Left ventricle myocardium inferior (tissue), 1 donor: ENCODE data around the gene PLCG2. TPM values are rescaled to one million over a fixed set of nuclear protein-coding genes. Genes with fewer than 3 reads are reported as not detected.

Source experiments
- DNase-seq: peaks from one replicate; pipeline ENCODE4 v3.0.0-alpha.2; 2020
- H3K27ac ChIP-seq: fragments of 200-600 bp; replicated peaks from 2 replicates; pipeline ENCODE4 v1.8.0; 2021
- H3K27me3 ChIP-seq: fragments of 200-600 bp; 2 replicates; pipeline ENCODE4 v1.8.0; 2021; ENCODE audit warnings: low read depth
- H3K36me3 ChIP-seq: fragments of 200-600 bp; 2 replicates; pipeline ENCODE4 v1.8.0; 2021
- H3K4me1 ChIP-seq: fragments of 200-600 bp; 2 replicates; pipeline ENCODE4 v1.8.0; 2021
- H3K4me3 ChIP-seq: fragments of 200-600 bp; 2 replicates; pipeline ENCODE4 v1.8.0; 2021; ENCODE audit warnings: mild to moderate bottlenecking, moderate library complexity
- H3K9me3 ChIP-seq: fragments of 200-600 bp; replicated peaks from 2 replicates; pipeline ENCODE4 v1.8.0; 2021
- CTCF ChIP-seq: fragments of 200-600 bp; IDR thresholded peaks from 2 replicates; pipeline ENCODE4 v1.8.0; 2021; ENCODE audit warnings: antibody characterized with exemption, mild to moderate bottlenecking, borderline replicate concordance
- intact Hi-C: fragments of 100-400 bp; cut with micrococcal nuclease; formaldehyde crosslinking; loops from one replicate; pipeline ENCODE4 v1.11.0; 2022
- total RNA-seq: library from RNA; stranded (reverse); fragmentation: NEBNext Ultra II Directional; extraction: Animal tissue kit (Norgen Biotek cat#: 25700); gene quantifications from one replicate; pipeline ENCODE4 v1.2.1, GENCODE V29; 2021
- donor health status: DM: no; HTN: yes; CAD: no; lungs with severe emphysema.

Gene PLCG2
- total RNA-seq, 1 donor from 2014 or later, result 5.6 TPM

GRCh38 chr16:81918927-81919326 is 139.8 kb downstream of the PLCG2 start:
- Histone ChIP-seq H3K4me3 (no peak overlapping the region), H3K9me3 (no peaks in the 10 kb centered on the region), H3K27ac (no peak overlapping the region), H3K4me1 (no peaks in the 10 kb centered on the region), H3K27me3 (no peaks in the 10 kb centered on the region), H3K36me3 (no peaks in the 10 kb centered on the region)
- DNase-seq, result no peak
- intact Hi-C loops, result no loop called here
- TF ChIP-seq CTCF, result no peak

GRCh38 chr16:81920498-81920897 is 141.4 kb downstream of the PLCG2 start:
- Histone ChIP-seq H3K9me3 (no peaks in the 10 kb centered on the region), H3K4me3 (no peak overlapping the region), H3K4me1 (no peaks in the 10 kb centered on the region), H3K27me3 (no peaks in the 10 kb centered on the region), H3K36me3 (no peaks in the 10 kb centered on the region), H3K27ac (no peak overlapping the region)
- no peak for TF ChIP-seq CTCF
- intact Hi-C loops, result no loop called here
- DNase-seq, result no peak

DNA sequence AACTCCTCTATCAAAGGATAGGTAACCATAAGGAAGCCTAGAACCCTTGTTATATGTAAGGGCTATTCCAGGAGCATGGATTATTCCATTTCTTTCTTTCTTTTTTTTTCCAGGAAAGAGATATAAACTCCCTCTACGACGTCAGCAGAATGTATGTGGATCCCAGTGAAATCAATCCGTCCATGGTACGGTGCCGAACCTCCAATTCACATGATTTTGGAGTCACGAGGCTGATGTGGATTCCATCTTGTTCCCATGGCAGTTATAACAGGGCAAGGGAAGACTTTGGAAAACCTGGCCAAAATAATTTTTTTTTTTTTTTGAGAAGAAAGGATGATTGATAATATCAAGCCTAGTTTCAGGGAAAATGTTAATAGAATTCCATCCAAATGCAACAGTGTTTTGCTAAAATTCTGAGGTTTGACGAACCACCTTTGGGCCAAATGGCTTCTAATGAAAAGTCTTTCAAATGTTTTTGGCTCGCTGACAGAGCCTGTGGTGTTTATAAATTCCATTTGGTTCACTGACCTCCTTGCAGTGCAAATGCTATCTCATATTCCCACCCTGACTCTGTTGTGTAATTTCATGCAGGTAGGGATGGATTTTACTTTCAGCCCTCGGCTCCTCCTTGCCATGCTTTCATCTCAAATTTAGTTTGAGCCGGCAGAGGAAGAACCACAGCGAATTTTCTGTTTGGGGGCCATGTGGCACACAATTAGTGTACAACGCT is 142.2 kb downstream of the PLCG2 start:
- H3K27me3 ChIP-seq, result no peaks in the 10 kb centered on the region
- no peaks in the 10 kb centered on the region for H3K36me3 ChIP-seq
- intact Hi-C loops, result no loop called here
- H3K9me3 ChIP-seq, result no peaks in the 10 kb centered on the region
- H3K4me1 ChIP-seq, result no peaks in the 10 kb centered on the region
- no peak overlapping the region for H3K4me3 ChIP-seq
- no peak overlapping the region for H3K27ac ChIP-seq
- TF ChIP-seq CTCF, result no peak
- no peak for DNase-seq

DNA sequence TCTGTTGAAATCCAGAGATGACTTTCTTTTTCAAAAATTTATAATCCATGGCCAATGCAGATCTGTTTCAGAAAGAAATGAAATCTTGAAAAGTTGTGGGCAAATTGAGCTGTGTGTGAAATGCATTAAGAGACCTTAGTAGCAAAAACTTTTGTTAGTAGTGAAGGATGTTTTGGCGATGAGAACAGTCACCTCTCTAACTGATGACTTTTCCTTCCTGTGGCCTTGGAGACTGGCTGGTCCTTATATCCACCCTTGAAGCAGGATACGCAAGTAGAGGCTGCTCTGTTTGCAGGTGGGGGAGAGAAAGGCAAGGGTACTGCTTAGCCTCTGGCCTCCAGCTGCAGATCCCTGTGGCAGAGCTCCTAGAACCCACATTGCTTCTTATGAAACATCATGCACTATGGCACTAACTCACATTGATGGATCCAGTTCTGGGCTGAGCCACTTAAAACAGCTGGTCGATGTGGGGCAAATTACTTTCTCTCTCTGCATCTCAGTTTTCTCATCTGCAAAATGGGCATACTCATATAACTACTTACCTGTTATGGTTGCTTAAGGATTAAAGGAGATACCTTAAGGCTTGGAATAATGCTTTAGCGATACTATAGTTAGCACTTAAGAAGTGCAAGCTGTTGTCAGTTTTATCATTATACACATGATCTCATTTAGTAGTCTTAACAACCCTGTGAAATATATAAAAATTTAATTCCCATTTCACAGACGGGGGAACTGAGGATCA is 142.9 kb downstream of the PLCG2 start:
- no peaks in the 10 kb centered on the region for H3K4me1 ChIP-seq
- DNase-seq, result no peak
- no peak overlapping the region for H3K4me3 ChIP-seq
- intact Hi-C loops, result no loop called here
- no peaks in the 10 kb centered on the region for H3K36me3 ChIP-seq
- H3K9me3 ChIP-seq, result no peaks in the 10 kb centered on the region
- no peaks in the 10 kb centered on the region for H3K27me3 ChIP-seq
- no peak for TF ChIP-seq CTCF
- H3K27ac ChIP-seq, result no peak overlapping the region

DNA sequence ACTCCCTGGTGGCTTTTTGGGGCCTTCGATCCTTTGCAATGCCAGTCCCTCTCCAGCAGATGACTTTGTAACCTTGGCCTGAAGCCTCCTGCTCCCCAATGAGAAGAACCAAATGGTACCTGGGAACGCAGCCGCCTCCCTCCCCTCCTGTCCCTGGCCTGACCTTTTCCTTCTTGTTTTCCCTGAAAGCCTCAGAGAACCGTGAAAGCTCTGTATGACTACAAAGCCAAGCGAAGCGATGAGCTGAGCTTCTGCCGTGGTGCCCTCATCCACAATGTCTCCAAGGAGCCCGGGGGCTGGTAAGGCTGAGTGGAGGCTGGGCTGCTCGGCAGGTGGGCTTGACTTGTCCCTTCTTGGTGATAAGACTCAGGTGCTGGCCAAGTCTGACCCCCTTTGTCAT is 144.2 kb downstream of the PLCG2 start:
- H3K36me3 ChIP-seq, result no peaks in the 10 kb centered on the region
- no peaks in the 10 kb centered on the region for H3K27me3 ChIP-seq
- H3K9me3 ChIP-seq, result no peaks in the 10 kb centered on the region

More for the DNA sequence above, 144.2 kb downstream of the PLCG2 start:
- Histone ChIP-seq H3K4me3 (no peak overlapping the region), H3K4me1 (no peaks in the 10 kb centered on the region), H3K27ac (no peak overlapping the region)
- intact Hi-C loops, result no loop called here
- no peak for DNase-seq
- no peak for TF ChIP-seq CTCF
